ACC112 (cell line): ENCODE data around the gene HERC2.

Source experiments
- H2AFZ ChIP-seq: fragments of 200-600 bp; sonication (generic); one replicate; pipeline ENCODE4 v1.6.0; 2017; ENCODE audit warnings: antibody characterized with exemption, low read length; ENCODE audit not compliant: unreplicated experiment
- H3K27ac ChIP-seq: fragments of 200-600 bp; sonication (generic); 2 replicates; pipeline ENCODE4 v1.5.1; 2014; ENCODE audit warnings: low read depth, mild to moderate bottlenecking, antibody characterized with exemption, low read length, moderate library complexity
- H3K27me3 ChIP-seq: fragments of 200-600 bp; sonication (generic); 2 replicates; pipeline ENCODE4 v1.6.1; 2014; ENCODE audit warnings: mild to moderate bottlenecking, antibody characterized with exemption, low read length, moderate library complexity, mixed read lengths; ENCODE audit not compliant: insufficient read depth
- H3K36me3 ChIP-seq: fragments of 200-600 bp; sonication (generic); 2 replicates; pipeline ENCODE4 v1.6.1; 2016; ENCODE audit warnings: mild to moderate bottlenecking, antibody characterized with exemption, low read length, moderate library complexity, mixed read lengths; ENCODE audit not compliant: insufficient read depth
- H3K4me1 ChIP-seq: fragments of 200-600 bp; sonication (generic); one replicate; pipeline ENCODE4 v1.6.1; 2016; ENCODE audit warnings: low read length, mixed read lengths; ENCODE audit not compliant: insufficient read depth, unreplicated experiment, control insufficient read depth
- H3K4me3 ChIP-seq: fragments of 200-600 bp; sonication (generic); 2 replicates; pipeline ENCODE4 v1.5.1; 2014; ENCODE audit warnings: mild to moderate bottlenecking, low read depth, low read length
- H3K79me2 ChIP-seq: fragments of 200-600 bp; sonication (generic); one replicate; pipeline ENCODE4 v1.6.0; 2016; ENCODE audit warnings: low read length; ENCODE audit not compliant: control insufficient read depth, unreplicated experiment, insufficient read depth

The HERC2 gene

GRCh38 chr15:28096411-28096669 is 225.6 kb downstream of the HERC2 start:
- H3K27ac ChIP-seq, result no peak overlapping the region
- H3K4me1 ChIP-seq, result peaks cover 8% of the 10 kb centered on the region
- H3K36me3 ChIP-seq, result no peaks in the 10 kb centered on the region
- H2AFZ ChIP-seq, result peak overlapping the region; percentile 19
- H3K4me3 ChIP-seq, result peak overlapping the region; percentile 68
- no peaks in the 10 kb centered on the region for H3K79me2 ChIP-seq
- peaks cover 56% of the 10 kb centered on the region for H3K27me3 ChIP-seq

- no peaks in the 10 kb centered on the region for H3K79me2 ChIP-seq
- H2AFZ ChIP-seq, result no peak overlapping the region
- H3K27ac ChIP-seq, result no peak overlapping the region
- H3K36me3 ChIP-seq, result no peaks in the 10 kb centered on the region
- H3K4me1 ChIP-seq, result peaks cover 8% of the 10 kb centered on the region
- no peak overlapping the region; the same call in 1 of the 2 replicates for H3K4me3 ChIP-seq
- H3K27me3 ChIP-seq, result peaks cover 65% of the 10 kb centered on the region
Measured at GRCh38 chr15:28094732-28095521, 227.1 kb downstream of the HERC2 start.

- H3K27me3 ChIP-seq, result peaks cover 63% of the 10 kb centered on the region
- no peak overlapping the region for H3K4me3 ChIP-seq
- no peaks in the 10 kb centered on the region for H3K79me2 ChIP-seq
- no peaks in the 10 kb centered on the region for H3K36me3 ChIP-seq
- H3K4me1 ChIP-seq, result peaks cover 7% of the 10 kb centered on the region
- H3K27ac ChIP-seq, result no peak overlapping the region
- no peak overlapping the region for H2AFZ ChIP-seq
Measured at GRCh38 chr15:28093752-28094535, 228.0 kb downstream of the HERC2 start.

- H2AFZ ChIP-seq, result no peak overlapping the region
- H3K36me3 ChIP-seq, result no peaks in the 10 kb centered on the region
- no peak overlapping the region for H3K4me3 ChIP-seq
- peaks cover 43% of the 10 kb centered on the region for H3K27me3 ChIP-seq
- H3K4me1 ChIP-seq, result peaks cover 3% of the 10 kb centered on the region
- H3K79me2 ChIP-seq, result no peaks in the 10 kb centered on the region
- H3K27ac ChIP-seq, result no peak overlapping the region
Measured at GRCh38 chr15:28091313-28091712, 230.7 kb downstream of the HERC2 start.

GRCh38 chr15:28086175-28086703 is 235.7 kb downstream of the HERC2 start:
- H2AFZ ChIP-seq, result no peak overlapping the region
- no peaks in the 10 kb centered on the region for H3K79me2 ChIP-seq
- H3K27me3 ChIP-seq, result peaks cover 30% of the 10 kb centered on the region
- no peaks in the 10 kb centered on the region for H3K4me1 ChIP-seq
- H3K27ac ChIP-seq, result no peak overlapping the region
- no peaks in the 10 kb centered on the region for H3K36me3 ChIP-seq
- no peak overlapping the region for H3K4me3 ChIP-seq

GRCh38 chr15:28085489-28086174 is 236.3 kb downstream of the HERC2 start:
- no peak overlapping the region for H3K4me3 ChIP-seq
- peaks cover 24% of the 10 kb centered on the region for H3K27me3 ChIP-seq
- H3K36me3 ChIP-seq, result no peaks in the 10 kb centered on the region
- no peak overlapping the region for H3K27ac ChIP-seq
- H3K4me1 ChIP-seq, result no peaks in the 10 kb centered on the region
- no peak overlapping the region for H2AFZ ChIP-seq
- H3K79me2 ChIP-seq, result no peaks in the 10 kb centered on the region

- no peak overlapping the region for H3K27ac ChIP-seq
- no peaks in the 10 kb centered on the region for H3K79me2 ChIP-seq
- no peaks in the 10 kb centered on the region for H3K4me1 ChIP-seq
- no peak overlapping the region for H3K4me3 ChIP-seq
- no peaks in the 10 kb centered on the region for H3K36me3 ChIP-seq
- H3K27me3 ChIP-seq, result peaks cover 23% of the 10 kb centered on the region; the same call in 1 of the 2 replicates
- no peak overlapping the region for H2AFZ ChIP-seq
Measured at GRCh38 chr15:28084547-28084946, 237.4 kb downstream of the HERC2 start.

GRCh38 chr15:28082891-28083684 is 238.9 kb downstream of the HERC2 start:
- no peak overlapping the region for H3K27ac ChIP-seq

GRCh38 chr15:28081594-28081993 is 240.4 kb downstream of the HERC2 start:
- no peak overlapping the region for H3K27ac ChIP-seq
- no peaks in the 10 kb centered on the region for H3K36me3 ChIP-seq
- H3K27me3 ChIP-seq, result peaks cover 21% of the 10 kb centered on the region; the same call in 1 of the 2 replicates
- no peak overlapping the region for H2AFZ ChIP-seq
- H3K4me3 ChIP-seq, result no peak overlapping the region
- H3K4me1 ChIP-seq, result no peaks in the 10 kb centered on the region
- H3K79me2 ChIP-seq, result no peaks in the 10 kb centered on the region

More at GRCh38 chr15:28082891-28083684, 238.9 kb downstream of the HERC2 start:
- Histone ChIP-seq H3K79me2 (no peaks in the 10 kb centered on the region), H3K27me3 (peaks cover 25% of the 10 kb centered on the region; the same call in 1 of the 2 replicates), H3K36me3 (no peaks in the 10 kb centered on the region), H2AFZ (no peak overlapping the region), H3K4me3 (no peak overlapping the region), H3K4me1 (no peaks in the 10 kb centered on the region)

GRCh38 chr15:28080386-28080785 is 241.6 kb downstream of the HERC2 start:
- no peaks in the 10 kb centered on the region for H3K79me2 ChIP-seq
- H2AFZ ChIP-seq, result no peak overlapping the region
- H3K4me1 ChIP-seq, result no peaks in the 10 kb centered on the region

More at GRCh38 chr15:28080386-28080785, 241.6 kb downstream of the HERC2 start:
- H3K27ac ChIP-seq, result no peak overlapping the region
- peaks cover 17% of the 10 kb centered on the region; the same call in 1 of the 2 replicates for H3K27me3 ChIP-seq
- H3K4me3 ChIP-seq, result no peak overlapping the region
- no peaks in the 10 kb centered on the region for H3K36me3 ChIP-seq
